NCI-H1092 (cell line): ENCODE measurements around the gene KCNAB2.
A peak's percentile ranks its signal among the peaks of the same experiment; 100 is the strongest.

Experiments
- DNase-seq: peaks from one replicate; lab custom pipeline; 2025; lab: John Stamatoyannopoulos, UW

The KCNAB2 gene

DNA sequence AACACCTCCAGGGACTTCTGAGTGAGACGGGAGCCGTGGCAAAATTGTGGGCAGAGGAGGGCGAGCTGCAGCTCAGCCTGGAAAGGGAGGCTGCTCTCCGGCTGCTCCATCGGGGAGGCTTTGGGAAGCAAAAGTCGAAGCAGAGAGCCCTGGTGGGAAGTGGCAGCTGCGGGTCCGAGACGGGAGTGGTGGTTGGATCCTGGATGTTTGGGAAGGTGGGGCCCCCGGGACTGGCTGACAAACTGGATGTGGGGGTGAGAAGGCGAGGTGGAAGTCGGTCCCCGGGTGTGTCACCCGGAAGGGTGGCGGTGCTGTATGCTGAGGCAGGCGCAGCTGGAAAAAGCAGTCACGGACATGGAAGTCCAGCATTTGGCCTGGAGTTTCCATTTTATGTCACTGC is 52.1 kb downstream of the KCNAB2 start:
- no peak for DNase-seq

- no peak for DNase-seq
Observed at GRCh38 chr1:6098303-6099215, 52.9 kb downstream of the KCNAB2 start.

DNA sequence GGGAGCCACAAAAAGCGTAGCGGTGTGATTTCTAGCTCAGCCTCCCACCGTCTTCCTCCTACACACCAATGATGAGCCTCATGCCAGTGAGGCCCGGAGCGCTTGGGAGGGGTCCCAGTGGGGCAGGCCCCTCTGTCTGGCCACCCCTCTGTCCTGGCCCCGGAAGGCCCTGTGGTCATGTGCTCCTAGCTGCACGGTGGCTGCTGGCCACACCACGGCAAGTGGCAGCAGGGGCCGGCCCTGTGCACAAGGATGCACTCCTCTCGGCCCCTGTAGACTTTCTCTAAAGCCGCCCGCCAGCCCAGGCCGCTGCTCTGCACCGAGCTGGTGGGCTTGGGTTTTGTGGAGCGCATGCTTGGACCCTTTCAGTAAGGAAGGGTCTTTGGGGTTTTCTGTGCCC is 53.6 kb downstream of the KCNAB2 start:
- DNase-seq = no peak

GRCh38 chr1:6099787-6100765 is 54.4 kb downstream of the KCNAB2 start:
- no peak for DNase-seq

DNA sequence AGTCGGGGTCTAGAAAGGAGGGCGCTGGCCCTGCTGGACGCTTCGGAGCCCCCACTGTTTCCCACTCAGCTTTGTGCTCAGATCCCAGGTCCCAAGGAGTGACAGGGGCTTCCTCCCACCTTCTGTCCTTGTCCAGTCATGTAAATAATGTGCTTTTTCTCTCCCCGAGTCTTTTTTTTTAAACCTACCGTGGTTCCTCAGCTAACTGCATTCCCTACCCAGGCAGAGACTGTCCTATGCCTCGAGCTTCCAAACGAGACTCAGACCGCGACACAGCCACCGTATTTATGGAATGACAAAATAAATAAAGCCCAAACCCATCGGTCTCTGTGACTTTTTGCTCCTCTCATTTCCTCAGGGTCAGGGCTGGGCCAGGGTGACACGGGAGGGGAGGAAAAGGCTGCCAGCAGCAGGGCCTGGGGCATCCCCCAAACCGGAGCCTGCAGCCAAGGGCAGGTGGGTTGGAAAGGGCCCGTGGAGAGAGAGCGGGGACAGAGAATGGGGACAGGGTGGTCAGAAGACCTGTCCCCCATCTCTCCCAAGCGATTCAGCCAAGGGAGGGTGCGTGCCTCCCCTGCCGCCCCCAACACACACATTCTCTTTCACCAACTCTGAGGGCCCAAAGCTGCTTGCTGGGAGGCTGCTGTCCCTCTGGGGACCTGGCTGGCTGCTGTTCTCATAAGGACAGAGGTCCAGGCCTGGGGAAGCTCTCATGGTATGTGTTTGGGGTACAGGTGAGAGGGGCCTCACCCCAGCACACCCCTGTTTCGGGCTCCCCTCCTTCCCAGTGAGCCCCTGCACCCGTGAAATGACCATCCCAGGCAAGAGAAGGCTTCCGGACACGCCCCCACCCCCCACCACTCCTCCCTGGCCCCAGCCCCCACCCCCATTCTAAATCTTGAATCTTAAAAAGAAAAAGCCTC is 55.4 kb downstream of the KCNAB2 start:
- DNase-seq = no peak

DNA sequence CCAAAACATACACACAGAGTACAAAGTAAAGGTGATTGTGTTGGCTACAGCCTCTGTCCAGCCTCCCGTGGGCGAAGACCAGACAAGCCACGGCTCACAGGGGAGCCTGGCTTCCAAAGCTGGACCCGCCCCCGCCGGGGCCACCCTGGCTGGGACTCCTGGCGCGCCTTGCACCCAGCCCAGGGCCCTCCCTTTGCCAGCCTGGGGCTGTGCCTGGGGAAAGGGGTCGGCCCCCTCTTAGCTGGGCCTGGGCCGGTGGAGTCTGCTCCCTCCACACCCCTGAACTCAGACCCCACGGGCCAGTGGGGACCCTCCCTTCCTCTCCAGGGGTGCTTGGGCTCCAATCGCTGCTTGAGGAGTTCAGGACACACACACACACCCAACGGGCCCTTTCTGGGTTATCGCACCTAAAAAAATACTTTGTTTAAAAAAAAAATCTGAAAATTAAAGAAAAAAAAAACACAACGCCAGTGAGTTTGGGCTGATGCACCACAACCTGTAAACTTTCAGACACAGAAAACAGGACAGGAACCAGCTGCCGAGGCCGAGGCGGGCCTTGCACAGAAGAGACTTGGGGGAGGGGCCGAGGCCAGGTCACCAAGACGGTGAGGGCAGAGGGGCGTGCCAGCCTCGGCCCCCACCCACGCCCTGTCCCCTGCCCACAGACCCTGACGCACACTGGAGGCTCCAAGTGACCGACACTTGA is 56.3 kb downstream of the KCNAB2 start:
- DNase-seq = no peak

DNA sequence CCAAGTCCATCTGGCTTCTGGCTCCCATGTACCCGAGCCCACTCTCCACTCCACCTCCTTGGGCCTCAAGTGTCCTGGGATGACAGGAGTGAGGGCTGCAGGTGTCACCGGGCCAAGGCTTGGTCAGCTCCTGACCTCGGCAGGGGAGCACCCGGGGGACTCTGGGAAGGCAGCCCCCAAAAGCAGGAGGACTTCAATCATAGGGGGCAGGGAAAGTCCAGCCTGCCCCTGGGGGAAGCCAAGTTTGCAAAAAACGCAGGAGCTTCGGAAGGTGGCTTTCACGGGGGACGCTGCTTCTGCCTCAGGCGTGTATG is 56.8 kb downstream of the KCNAB2 start:
- DNase-seq = no peak

- DNase-seq = no peak
Observed at GRCh38 chr1:6103111-6103853, 57.6 kb downstream of the KCNAB2 start.

DNA sequence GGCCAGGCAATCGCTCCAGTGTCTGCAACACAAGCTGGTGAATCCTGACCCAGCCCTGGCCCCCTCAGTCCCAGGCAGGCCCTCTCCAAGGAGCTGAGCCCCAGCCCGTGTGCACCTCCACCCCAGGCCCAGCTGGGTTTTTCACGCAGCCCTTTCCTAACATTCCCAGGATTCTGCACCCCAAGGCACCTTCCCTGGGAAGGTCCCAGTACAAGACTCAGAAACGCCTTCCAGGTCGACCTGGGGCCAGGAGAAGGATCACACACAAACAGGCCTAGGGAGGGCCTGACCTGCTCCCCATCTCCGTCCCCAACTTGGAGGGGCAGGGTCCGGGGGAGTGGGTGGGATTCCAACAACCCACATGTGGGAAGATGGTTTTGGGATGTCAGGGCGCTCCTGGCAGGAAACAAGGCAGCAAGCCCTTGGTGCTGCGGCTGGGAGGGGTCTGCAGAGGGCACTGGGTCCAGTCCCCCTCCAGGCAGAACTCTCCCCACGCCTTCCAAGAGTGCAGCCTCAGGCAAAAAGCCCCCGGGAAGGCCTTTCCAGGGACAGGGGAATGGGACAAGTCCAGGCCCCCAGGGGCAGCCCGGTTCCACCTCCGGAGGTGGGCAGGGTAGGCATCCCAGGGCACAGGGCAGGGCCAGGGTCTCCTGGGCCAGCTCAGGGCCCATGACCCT is 58.3 kb downstream of the KCNAB2 start:
- DNase-seq = no peak

DNA sequence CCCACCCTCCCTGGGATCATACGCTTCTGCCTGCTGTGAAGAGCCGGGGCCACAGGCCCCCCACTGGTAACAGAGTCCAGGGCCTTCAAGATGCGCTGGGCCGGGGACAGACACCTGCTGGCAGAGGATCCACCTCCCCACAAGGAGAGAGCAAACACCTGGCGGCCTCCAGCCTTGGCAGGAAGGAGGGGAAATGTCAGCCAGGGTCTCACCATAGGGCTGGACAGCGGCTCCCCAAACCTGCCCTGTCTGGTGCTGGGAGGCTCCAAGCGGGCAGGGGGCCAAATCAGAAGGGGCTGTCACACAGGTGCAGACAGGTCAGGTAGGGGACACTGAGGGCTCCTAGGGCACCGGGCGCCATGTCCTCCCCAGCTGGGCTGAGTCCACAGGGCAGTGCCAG is 58.9 kb downstream of the KCNAB2 start:
- DNase-seq = no peak

GRCh38 chr1:6105218-6105679 is 59.6 kb downstream of the KCNAB2 start:
- no peak for DNase-seq

GRCh38 chr1:6105763-6106162 is 60.1 kb downstream of the KCNAB2 start:
- no peak for DNase-seq

DNA sequence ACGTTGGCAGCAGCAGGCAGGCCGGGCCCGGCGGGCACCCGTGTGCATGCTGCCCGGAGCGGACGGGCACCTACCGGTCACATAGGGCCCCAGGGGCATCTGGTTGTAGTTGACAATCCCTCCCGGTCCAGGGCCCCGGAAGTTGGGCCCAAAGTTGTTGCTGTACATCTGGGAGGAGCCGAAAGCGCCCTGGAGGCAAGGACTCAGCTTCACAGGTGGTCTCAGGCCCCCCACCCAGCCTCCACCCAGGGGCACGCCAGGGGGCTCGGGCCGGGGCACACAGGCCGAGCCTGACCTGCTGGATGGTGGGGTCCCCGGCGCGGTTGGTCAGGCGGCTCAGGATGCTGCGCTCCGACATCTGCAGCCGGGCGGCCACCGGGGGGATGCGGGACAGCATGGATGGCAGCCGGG is 60.6 kb downstream of the KCNAB2 start:
- DNase-seq = no peak

DNA sequence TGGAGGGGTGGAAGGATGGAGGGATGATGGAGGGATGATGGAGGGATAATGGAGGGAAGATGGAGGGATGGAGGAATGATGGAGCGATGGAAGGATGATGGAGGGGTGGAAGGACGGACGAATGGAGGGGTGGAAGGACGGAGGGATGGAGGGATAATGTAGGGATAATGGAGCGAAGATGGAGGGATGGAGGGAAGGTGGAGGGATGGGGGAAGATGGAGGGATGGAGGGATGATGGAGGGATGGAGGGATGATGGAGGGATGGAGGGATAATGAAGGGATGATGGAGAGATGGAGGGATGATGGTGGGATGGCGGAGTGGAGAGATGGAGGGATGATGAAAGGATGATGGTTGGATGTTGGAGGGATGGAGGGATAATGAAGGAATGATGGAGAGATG is 61.3 kb downstream of the KCNAB2 start:
- DNase-seq = no peak

DNA sequence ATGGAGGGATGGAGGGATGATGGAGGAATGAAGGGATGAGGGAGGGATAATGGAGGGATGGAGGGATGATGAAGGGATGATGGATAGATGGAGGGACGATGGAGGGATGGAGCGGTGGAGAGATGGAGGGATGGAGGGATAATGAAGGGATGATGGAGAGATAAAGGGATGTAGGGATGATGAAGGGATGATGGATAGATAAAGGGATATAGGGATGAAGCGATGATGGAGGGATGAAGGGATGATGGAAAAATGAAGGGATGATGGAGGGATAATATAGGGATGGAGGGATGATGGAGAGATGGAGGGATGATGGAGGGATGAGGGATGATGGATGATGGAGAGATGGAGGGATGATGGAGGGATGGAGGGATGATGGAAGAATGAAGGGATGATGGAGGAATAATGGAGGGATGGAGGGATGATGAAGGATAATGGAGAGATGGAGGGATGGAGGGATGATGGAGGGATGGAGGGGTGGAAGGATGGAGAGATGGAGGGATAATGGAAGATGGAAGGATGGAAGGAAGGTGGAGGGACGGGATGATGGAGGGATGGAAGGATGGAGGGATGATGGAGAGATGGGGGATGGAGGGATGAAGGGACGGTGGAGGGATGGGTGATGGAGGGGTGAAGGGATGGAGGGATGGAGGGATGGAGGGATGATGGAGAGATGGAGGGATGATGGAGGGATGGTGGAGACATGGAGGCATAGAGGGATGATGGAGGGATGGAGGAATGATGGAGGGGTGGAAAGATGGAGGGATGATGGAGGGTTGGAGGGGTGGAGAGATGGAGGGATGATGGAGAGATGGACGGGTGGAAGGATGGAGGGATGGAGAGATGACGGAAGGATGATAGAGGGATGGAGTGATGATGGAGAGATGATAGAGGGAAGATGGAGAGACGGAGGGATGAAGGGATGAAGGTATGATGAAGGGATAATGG is 62.0 kb downstream of the KCNAB2 start:
- no peak for DNase-seq

GRCh38 chr1:6108476-6108875 is 62.8 kb downstream of the KCNAB2 start:
- no peak for DNase-seq

DNA sequence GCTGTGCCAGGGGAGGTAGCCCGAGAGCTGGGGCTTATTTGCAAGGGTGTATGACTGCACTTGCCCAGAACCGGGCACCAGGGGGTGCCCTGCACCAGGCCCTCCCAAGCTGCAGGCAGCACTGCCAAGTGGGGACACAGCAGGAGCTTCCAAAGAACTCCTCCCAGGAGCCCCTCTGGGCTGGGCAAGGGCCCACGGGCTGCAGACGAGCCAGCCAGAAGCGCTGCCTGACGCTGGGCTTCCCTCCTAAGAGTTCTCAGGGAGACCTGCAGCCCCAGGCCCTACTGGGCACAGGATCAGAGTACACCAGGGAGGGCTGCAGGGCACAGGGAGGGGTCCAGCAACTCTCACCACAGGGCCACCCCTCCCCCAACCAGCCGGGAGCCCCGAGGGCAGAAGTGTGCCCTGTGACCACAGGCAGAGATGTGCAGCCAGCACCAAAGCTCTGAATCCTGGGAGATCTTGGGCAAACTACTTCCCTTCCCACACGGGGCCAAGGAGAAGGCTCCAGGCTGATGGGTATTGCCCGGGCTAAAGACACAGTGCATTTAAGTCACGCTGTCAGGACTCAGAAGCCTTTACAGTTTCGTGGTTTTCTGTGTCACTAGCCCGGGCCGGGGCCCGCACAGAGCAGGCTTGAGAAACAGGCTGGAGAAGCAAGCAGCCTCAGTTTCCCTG is 63.4 kb downstream of the KCNAB2 start:
- peak; percentile 89 for DNase-seq

GRCh38 chr1:6109688-6110087 is 64.0 kb downstream of the KCNAB2 start:
- no peak for DNase-seq
